Kidney epithelial cell (primary cell): ENCODE results near the gene MYO16. TPM values are rescaled to one million over a fixed set of nuclear protein-coding genes. Genes with fewer than 3 reads are reported as not detected.

Source experiments
- DNase-seq: peaks from one replicate; pipeline ENCODE4 v3.0.0-alpha.2; 2010; ENCODE audit warnings: low read depth
- H3K27me3 ChIP-seq: 2 replicates; pipeline ENCODE4 v1.6.0; 2011; ENCODE audit warnings: low read length; ENCODE audit not compliant: control insufficient read depth, insufficient read depth
- H3K36me3 ChIP-seq: 2 replicates; pipeline ENCODE4 v1.5.1; 2011; ENCODE audit warnings: low read length; ENCODE audit not compliant: control insufficient read depth, insufficient read depth
- H3K4me3 ChIP-seq: 2 replicates; pipeline ENCODE4 v1.5.1; 2011; ENCODE audit warnings: low read depth, mild to moderate bottlenecking, control low read depth, low read length
- CTCF ChIP-seq: IDR thresholded peaks from 2 replicates; pipeline ENCODE4 v1.5.1; 2011; ENCODE audit warnings: mild to moderate bottlenecking, moderate library complexity, low read length, control low read depth, inconsistent platforms; ENCODE audit not compliant: insufficient read depth, poor library complexity, severe bottlenecking
- total RNA-seq: library from RNA; depleted of rRNA; stranded (reverse); fragments of >200 nt; gene quantifications from 2 replicates; pipeline ENCODE4 v1.2.3, GENCODE V29; 2015

MYO16 gene
- total RNA-seq, 1 donor from 2014 or later: 0.38 TPM

- no peak overlapping the region for H3K4me3 ChIP-seq
- no peaks in the 10 kb centered on the region for H3K27me3 ChIP-seq
- no peak for DNase-seq
- no peaks in the 10 kb centered on the region for H3K36me3 ChIP-seq
- TF ChIP-seq CTCF: no peak
These were observed 480.7 kb downstream of the MYO16 start for GRCh38 chr13:109110159-109110558.

- DNase-seq: no peak
- Histone ChIP-seq H3K36me3 (no peaks in the 10 kb centered on the region), H3K4me3 (no peak overlapping the region), H3K27me3 (no peaks in the 10 kb centered on the region)
- no peak for TF ChIP-seq CTCF
These were observed 481.7 kb downstream of the MYO16 start for GRCh38 chr13:109111141-109111540.

- H3K36me3 ChIP-seq: no peaks in the 10 kb centered on the region
- no peaks in the 10 kb centered on the region for H3K27me3 ChIP-seq
- H3K4me3 ChIP-seq: no peak overlapping the region
- TF ChIP-seq CTCF: no peak
- no peak for DNase-seq
These were observed 484.0 kb downstream of the MYO16 start for GRCh38 chr13:109113427-109113826.

- TF ChIP-seq CTCF: no peak
These were observed 484.8 kb downstream of the MYO16 start for GRCh38 chr13:109114162-109114561.

GRCh38 chr13:109114991-109115390, 485.6 kb downstream of the MYO16 start:
- Histone ChIP-seq H3K36me3 (no peaks in the 10 kb centered on the region), H3K4me3 (no peak overlapping the region), H3K27me3 (no peaks in the 10 kb centered on the region)
- DNase-seq: no peak
- TF ChIP-seq CTCF: no peak

More at GRCh38 chr13:109114162-109114561, 484.8 kb downstream of the MYO16 start:
- no peak for DNase-seq
- no peaks in the 10 kb centered on the region for H3K36me3 ChIP-seq
- H3K27me3 ChIP-seq: no peaks in the 10 kb centered on the region
- H3K4me3 ChIP-seq: no peak overlapping the region

GRCh38 chr13:109118521-109118920, 489.1 kb downstream of the MYO16 start:
- TF ChIP-seq CTCF: no peak
- H3K27me3 ChIP-seq: no peaks in the 10 kb centered on the region
- DNase-seq: no peak
- H3K4me3 ChIP-seq: no peak overlapping the region
- H3K36me3 ChIP-seq: no peaks in the 10 kb centered on the region
